Upper lobe of right lung (tissue), 1 donor: ENCODE data around the gene CELSR1. TPM values are rescaled to one million over a fixed set of nuclear protein-coding genes. Genes with fewer than 3 reads are reported as not detected.

Source experiments
- ATAC-seq: fragments of 200-7000 bp; cut with Tn5 transposase; one replicate; pipeline ENCODE4 v1.9.1; 2020; ENCODE audit warnings: mild to moderate bottlenecking, moderate library complexity
- DNase-seq: peaks from one replicate; pipeline ENCODE4 v3.0.0-alpha.2; 2020
- H3K27ac ChIP-seq: fragments of 200-600 bp; one replicate; pipeline ENCODE4 v1.8.0; 2022
- H3K27me3 ChIP-seq: fragments of 200-600 bp; one replicate; pipeline ENCODE4 v1.8.0; 2022; ENCODE audit warnings: mild to moderate bottlenecking
- H3K36me3 ChIP-seq: fragments of 200-600 bp; one replicate; pipeline ENCODE4 v1.8.0; 2022
- H3K4me1 ChIP-seq: fragments of 200-600 bp; one replicate; pipeline ENCODE4 v1.8.0; 2022
- H3K4me3 ChIP-seq: fragments of 200-600 bp; one replicate; pipeline ENCODE4 v1.8.0; 2022; ENCODE audit warnings: mild to moderate bottlenecking
- H3K9me3 ChIP-seq: fragments of 200-600 bp; one replicate; pipeline ENCODE4 v1.8.0; 2022
- CTCF ChIP-seq: fragments of 200-600 bp; IDR thresholded peaks from one replicate; pipeline ENCODE4 v1.8.0; 2022; ENCODE audit warnings: antibody characterized with exemption
- intact Hi-C: fragments of 100-400 bp; cut with DNase I; formaldehyde crosslinking; loops from one replicate; pipeline ENCODE4 v1.11.0; 2022
- total RNA-seq: library from RNA; stranded (reverse); fragmentation: NEBNext Ultra II Directional; extraction: Animal tissue kit (Norgen Biotek cat#: 25700); gene quantifications from one replicate; pipeline ENCODE4 v1.2.1, GENCODE V29; 2021
- donor health status: DM: no; HTN: yes; CAD: no; lungs with severe emphysema.

The CELSR1 gene
- total RNA-seq, 1 donor from 2014 or later = 53.5 TPM

- Histone ChIP-seq H3K4me1 (peaks cover 9% of the 10 kb centered on the region), H3K4me3 (no peak overlapping the region), H3K27ac (no peak overlapping the region), H3K9me3 (peaks cover 11% of the 10 kb centered on the region), H3K27me3 (no peaks in the 10 kb centered on the region), H3K36me3 (no peaks in the 10 kb centered on the region)
- DNase-seq = no peak
- intact Hi-C loops = no loop called here
- no peak for ATAC-seq
- TF ChIP-seq CTCF = no peak
These were observed 30.1 kb upstream of the CELSR1 start for GRCh38 chr22:46567471-46567870.

- no peak overlapping the region for H3K4me3 ChIP-seq
- ATAC-seq = peak; percentile 28
- H3K4me1 ChIP-seq = peaks cover 9% of the 10 kb centered on the region
- no peaks in the 10 kb centered on the region for H3K27me3 ChIP-seq
- intact Hi-C loops = no loop called here
- no peaks in the 10 kb centered on the region for H3K9me3 ChIP-seq
- TF ChIP-seq CTCF = no peak
- no peaks in the 10 kb centered on the region for H3K36me3 ChIP-seq
- H3K27ac ChIP-seq = no peak overlapping the region
- DNase-seq = no peak
These were observed 26.8 kb upstream of the CELSR1 start for GRCh38 chr22:46564084-46564714.

GRCh38 chr22:46563381-46564083 is 26.1 kb upstream of the CELSR1 start:
- DNase-seq (peak; percentile 90), ATAC-seq (peak; percentile 95)
- peaks cover 9% of the 10 kb centered on the region for H3K4me1 ChIP-seq
- H3K27me3 ChIP-seq = no peaks in the 10 kb centered on the region
- H3K36me3 ChIP-seq = no peaks in the 10 kb centered on the region
- H3K27ac ChIP-seq = no peak overlapping the region
- peak; percentile 76 for TF ChIP-seq CTCF
- H3K9me3 ChIP-seq = no peaks in the 10 kb centered on the region
- no peak overlapping the region for H3K4me3 ChIP-seq
- intact Hi-C loops = no loop called here

GRCh38 chr22:46561435-46561905 is 24.1 kb upstream of the CELSR1 start:
- intact Hi-C loops = no loop called here
- Histone ChIP-seq H3K4me1 (peaks cover 9% of the 10 kb centered on the region), H3K4me3 (no peak overlapping the region), H3K27ac (no peak overlapping the region), H3K36me3 (no peaks in the 10 kb centered on the region), H3K9me3 (no peaks in the 10 kb centered on the region), H3K27me3 (no peaks in the 10 kb centered on the region)
- no peak for ATAC-seq
- TF ChIP-seq CTCF = no peak
- DNase-seq = no peak

GRCh38 chr22:46560696-46561295 is 23.4 kb upstream of the CELSR1 start:
- no peak for TF ChIP-seq CTCF
- H3K9me3 ChIP-seq = no peaks in the 10 kb centered on the region
- H3K36me3 ChIP-seq = no peaks in the 10 kb centered on the region
- no peaks in the 10 kb centered on the region for H3K27me3 ChIP-seq
- H3K27ac ChIP-seq = no peak overlapping the region
- DNase-seq (no peak), ATAC-seq (no peak)
- peaks cover 9% of the 10 kb centered on the region for H3K4me1 ChIP-seq
- no peak overlapping the region for H3K4me3 ChIP-seq
- intact Hi-C loops = no loop called here
